SK-N-DZ (cell line): ENCODE results near the gene RAB3D. TPM values are rescaled to one million over a fixed set of nuclear protein-coding genes. Genes with fewer than 3 reads are reported as not detected.
"Not testable (repeated sequence)": the region's sequence is repeated elsewhere in the genome, so short reads cannot be mapped to it uniquely, and the experiment has no call there.

Experiments used
- DNase-seq: peaks from one replicate; pipeline ENCODE4 v3.0.0-alpha.2; 2015; ENCODE audit warnings: low spot score
- polyA plus RNA-seq, 2 experiments: library from polyadenylated mRNA; depleted of rRNA; stranded (reverse); fragments of >200 nt; gene quantifications; 2 replicates each; pipeline ENCODE4 v1.2.3, GENCODE V29; 2014

Gene RAB3D, protein sequence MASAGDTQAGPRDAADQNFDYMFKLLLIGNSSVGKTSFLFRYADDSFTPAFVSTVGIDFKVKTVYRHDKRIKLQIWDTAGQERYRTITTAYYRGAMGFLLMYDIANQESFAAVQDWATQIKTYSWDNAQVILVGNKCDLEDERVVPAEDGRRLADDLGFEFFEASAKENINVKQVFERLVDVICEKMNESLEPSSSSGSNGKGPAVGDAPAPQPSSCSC
- polyA plus RNA-seq (2014; cell fraction: cytosol; rRNA removed): 4.5 and 6.4 TPM in 2 replicates
- 1.8 and 3.1 TPM in 2 replicates for polyA plus RNA-seq (2014; cell fraction: nucleus; rRNA removed)

DNA sequence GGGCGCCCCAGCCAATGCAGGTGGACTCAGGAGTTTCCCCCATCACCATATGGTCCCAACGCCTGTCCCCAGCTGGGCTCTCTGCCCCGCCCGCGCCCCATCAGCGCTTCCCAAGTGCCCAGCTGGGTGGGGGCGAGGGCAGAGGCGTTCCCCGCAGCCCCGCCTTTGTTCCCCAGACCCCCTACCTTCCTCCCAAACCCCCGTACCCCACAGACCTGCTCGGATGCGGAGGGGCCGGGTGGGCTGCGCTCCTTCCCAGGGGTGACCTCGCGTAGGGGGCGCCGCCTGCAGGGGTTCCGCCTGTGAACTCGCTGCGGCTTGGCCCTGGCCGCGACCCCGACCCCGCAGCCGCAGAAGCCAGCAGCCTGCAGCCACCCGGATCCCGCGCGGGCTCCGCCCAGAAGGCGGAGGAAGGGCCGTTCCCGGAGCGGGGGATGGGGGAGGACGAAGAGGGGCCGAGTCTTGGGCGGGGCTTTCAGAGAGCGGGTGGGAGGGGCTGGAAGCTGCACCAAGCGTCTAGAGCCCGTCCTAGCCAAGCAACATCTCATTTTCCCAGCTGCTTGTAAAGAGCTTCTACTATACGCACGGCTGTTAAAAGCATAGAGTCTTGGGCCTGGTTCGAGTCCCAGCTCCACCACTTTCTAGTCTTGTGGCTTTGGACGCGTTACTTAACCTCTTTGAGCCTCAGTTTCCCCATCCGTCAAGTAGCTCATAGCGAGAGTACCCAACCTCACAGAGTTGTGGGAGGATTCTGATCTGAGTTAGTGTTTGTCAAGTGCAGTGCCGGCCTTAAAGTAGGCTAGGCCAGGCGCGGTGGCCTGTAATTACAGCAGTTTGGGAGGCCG, at the start of gene RAB3D:
TSS of gene RAB3D (minus strand) at position 404 of the 845 bp plus-strand sequence. CDS start 2,258 bp downstream, outside the sequence.
- DNase-seq: peak; percentile 87

GRCh38 chr19:11387162-11388034, 47.9 kb upstream of the RAB3D start:
- no peak for DNase-seq

- no peak for DNase-seq
These were observed 45.3 kb upstream of the RAB3D start for GRCh38 chr19:11384778-11385129.

DNA sequence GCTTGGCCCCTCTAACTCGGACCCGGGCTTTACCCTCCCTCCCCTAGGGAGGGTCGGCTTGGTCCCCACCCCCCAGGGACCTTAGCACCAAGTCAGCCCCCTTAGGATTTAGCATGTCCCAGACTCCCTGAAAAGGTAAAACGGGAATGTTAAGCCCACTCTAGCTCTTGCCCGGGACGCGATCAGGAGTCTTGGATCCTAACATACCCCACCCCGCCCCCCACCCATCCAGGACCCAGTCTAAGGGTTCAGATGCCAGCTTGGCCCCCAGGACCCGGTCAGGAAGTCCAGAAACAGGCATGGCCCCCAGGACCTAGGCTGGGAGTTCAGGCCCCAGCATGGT, 44.2 kb upstream of the RAB3D start:
- DNase-seq: no peak

- DNase-seq: peak; percentile 65
These were observed 43.6 kb upstream of the RAB3D start for GRCh38 chr19:11382898-11383705.

GRCh38 chr19:11380653-11381537, 41.4 kb upstream of the RAB3D start:
- peak; percentile 99 for DNase-seq

DNA sequence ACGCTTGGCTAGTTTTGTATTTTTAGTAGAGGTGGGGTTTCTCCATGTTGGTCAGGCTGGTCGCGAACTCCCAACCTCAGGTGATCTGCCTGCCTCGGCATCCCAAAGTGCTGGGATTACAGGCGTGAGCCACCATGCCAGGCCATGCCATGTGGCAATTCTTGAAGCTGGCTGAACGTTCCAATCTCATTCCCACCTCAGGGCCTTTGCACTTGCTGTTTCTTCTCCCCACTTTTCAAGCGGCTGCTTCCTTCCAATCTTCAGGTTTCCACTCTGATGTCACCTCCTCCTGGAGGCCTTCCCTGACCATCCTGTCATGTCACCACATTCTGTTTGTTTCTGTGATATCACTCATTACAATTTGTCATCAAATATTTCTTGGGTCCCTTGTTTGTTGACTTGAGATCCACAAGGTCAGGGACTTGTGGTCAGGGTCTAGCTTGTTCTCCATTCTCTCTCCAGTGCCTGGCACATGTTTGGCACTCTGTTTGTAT, 40.4 kb upstream of the RAB3D start:
- DNase-seq: no peak

GRCh38 chr19:11379269-11379845, 39.9 kb upstream of the RAB3D start:
- not testable (repeated sequence) for DNase-seq

DNA sequence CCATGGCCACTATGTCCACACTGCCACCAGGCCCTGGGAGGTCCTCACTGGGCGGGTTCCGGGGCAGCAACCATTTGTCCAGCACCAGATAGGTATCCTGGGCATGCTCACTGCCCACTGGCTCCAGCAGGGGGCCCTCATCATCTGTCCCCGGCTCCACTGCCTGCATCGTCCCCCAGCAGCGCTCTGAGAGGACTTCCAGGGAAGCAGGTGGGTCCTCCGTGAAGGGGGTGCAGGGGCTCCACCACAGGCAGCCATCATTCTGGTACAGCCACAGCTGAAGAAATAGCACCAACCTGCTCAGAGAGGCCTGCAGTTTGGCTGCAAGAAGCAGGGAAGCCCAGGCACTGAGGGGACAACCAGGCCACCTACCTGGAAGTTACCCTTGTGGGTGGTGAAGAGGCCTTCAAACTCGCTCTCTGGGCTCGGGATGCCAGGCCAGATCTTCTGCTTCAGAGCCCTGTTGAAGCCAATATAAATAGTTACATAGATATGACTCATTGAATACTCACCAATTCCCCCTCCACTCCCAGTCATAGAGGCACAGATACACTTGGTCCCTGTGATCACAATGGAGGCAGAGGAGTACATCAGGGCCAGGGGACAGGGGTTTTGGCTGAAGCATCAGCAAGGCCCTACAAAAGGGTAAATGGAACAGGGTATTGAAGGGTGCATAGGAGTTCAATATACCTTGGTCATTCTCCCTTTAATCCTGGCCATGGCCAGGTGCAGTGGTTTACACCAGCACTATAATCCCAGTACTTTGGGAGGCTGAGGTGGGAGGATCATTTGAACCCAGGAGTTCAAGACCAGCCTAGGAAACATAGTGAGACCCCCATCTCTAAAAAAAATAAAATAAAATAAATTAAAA, 39.1 kb upstream of the RAB3D start:
- peak; percentile 53 for DNase-seq

GRCh38 chr19:11377756-11378155, 38.3 kb upstream of the RAB3D start:
- no peak for DNase-seq

GRCh38 chr19:11377237-11377636, 37.8 kb upstream of the RAB3D start:
- DNase-seq: no peak

- peak; percentile 65 for DNase-seq
These were observed 35.9 kb upstream of the RAB3D start for GRCh38 chr19:11375143-11375948.

DNA sequence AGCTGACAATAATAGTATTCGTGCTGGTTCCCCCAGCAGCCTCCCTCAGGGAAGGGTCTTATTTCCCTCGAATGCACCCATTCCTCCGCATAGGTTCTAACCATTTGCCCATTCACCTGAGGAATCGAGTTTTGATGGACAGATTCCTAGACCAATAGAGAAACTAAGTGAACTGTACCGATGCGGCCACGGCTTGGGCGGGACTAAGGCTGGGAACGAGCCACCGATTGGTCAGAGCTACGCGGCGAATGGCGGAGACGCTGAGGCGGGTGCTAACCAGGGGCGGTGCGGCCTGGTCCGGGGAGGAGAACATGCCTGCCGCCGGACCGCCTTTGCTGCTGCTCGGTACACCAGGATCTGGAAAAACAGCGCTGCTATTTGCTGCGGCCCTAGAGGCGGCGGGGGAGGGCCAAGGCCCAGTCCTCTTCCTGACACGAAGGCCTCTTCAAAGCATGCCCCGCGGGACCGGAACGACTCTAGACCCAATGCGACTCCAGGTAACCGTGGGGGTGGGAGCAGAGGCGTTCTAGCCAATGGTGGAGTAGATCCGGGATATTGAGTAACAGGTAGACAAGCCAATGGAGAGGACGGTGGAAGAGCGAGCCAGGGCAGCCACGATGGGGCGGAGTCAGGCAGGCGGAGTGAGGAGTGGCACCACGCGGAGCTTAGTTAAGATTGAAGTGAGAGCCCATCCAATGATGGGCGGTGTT, 35.1 kb upstream of the RAB3D start, which contains the start of gene SWSAP1:
TSS of gene SWSAP1 (plus strand) at position 234 of the 710 bp plus-strand sequence. CDS start at position 249, 15 bp downstream.
- peak; percentile 99 for DNase-seq

- no peak for DNase-seq
These were observed 34.5 kb upstream of the RAB3D start for GRCh38 chr19:11373885-11374432.

- DNase-seq: peak; percentile 75
These were observed 33.9 kb upstream of the RAB3D start for GRCh38 chr19:11373166-11373884.

GRCh38 chr19:11370744-11371143, 31.3 kb upstream of the RAB3D start:
- no peak for DNase-seq
